Measurements from ENCODE around the gene GREB1.

The GREB1 gene

GRCh38 chr2:11493282-11493681 lies 40.6 kb upstream of the GREB1 start:
- H3K4me3 ChIP-seq (ENCODE audit: low read depth, low read length): no peak overlapping the region
- no peak for DNase-seq (ENCODE audit: low read depth)
- TF ChIP-seq CTCF (conservative IDR thresholded peaks at IDR 0.05; ENCODE audit: low read depth, low read length): no peak

DNA sequence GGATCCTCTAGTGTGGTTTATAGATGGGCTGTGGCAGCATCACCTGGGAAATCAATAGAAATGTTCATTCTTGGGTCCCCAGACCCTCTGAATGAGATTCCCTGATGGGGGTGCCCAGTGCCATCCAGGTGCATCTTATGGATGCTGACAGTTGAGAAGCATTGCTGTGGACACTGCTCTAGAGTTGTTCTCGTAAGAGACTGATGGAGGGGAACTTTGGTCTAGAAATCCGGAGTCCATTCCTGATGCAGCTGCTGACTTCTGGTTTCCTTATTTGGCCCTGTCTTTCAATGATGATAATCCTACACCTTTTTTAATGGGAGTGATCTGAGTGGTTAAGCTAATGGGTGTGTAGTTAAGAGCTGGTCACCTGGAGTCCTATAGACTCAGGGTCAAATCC lies 39.5 kb upstream of the GREB1 start:
- no peak overlapping the region for H3K4me3 ChIP-seq (ENCODE audit: low read depth, low read length)
- DNase-seq (ENCODE audit: low read depth): no peak
- TF ChIP-seq CTCF (conservative IDR thresholded peaks at IDR 0.05; ENCODE audit: low read depth, low read length): no peak

- TF ChIP-seq CTCF (conservative IDR thresholded peaks at IDR 0.05; ENCODE audit: low read depth, low read length): no peak
- no peak overlapping the region for H3K4me3 ChIP-seq (ENCODE audit: low read depth, low read length)
- no peak for DNase-seq (ENCODE audit: low read depth)
Observed at GRCh38 chr2:11495844-11496681, 37.8 kb upstream of the GREB1 start.

GRCh38 chr2:11498543-11499034 lies 35.3 kb upstream of the GREB1 start:
- TF ChIP-seq CTCF (conservative IDR thresholded peaks at IDR 0.05; ENCODE audit: low read depth, low read length): no peak
- H3K4me3 ChIP-seq (ENCODE audit: low read depth, low read length): no peak overlapping the region
- DNase-seq (ENCODE audit: low read depth): no peak

GRCh38 chr2:11499081-11499743 lies 34.6 kb upstream of the GREB1 start:
- H3K4me3 ChIP-seq (ENCODE audit: low read depth, low read length): no peak overlapping the region
- no peak for DNase-seq (ENCODE audit: low read depth)
- no peak for TF ChIP-seq CTCF (conservative IDR thresholded peaks at IDR 0.05; ENCODE audit: low read depth, low read length)

DNA sequence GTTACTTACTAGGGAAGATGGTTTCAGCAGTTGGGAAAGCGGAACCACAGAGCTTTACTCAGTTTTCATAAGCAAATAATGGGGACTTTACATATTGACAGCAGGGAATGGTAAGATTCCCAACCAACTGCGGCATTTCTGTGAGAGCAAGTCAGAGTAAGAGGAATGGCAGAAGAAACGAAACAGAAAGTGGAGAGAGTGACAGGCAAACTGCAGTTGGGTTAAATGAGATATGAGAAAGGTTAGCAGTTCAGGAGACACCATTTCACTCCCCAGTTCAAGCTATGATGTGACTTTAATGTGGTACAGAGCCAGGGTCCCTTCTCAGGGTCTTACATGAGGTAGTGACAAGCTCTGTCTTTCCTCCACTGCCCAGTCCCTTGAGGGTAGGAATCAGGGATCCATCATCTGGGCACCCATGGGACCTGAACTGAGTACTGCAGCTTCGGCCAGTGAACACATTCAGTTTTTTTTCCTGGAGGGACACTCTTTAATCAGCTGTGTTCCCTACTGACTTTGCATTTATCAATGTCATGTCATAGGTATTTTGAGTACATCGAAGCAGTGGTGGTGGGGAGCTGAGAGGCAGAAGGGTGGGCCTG lies 33.0 kb upstream of the GREB1 start:
- no peak for TF ChIP-seq CTCF (conservative IDR thresholded peaks at IDR 0.05; ENCODE audit: low read depth, low read length)
- no peak for DNase-seq (ENCODE audit: low read depth)
- H3K4me3 ChIP-seq (ENCODE audit: low read depth, low read length): no peak overlapping the region

Measured in choroid plexus epithelial cell (primary cell).